Measurements from ENCODE around the gene CAPG.

DNA sequence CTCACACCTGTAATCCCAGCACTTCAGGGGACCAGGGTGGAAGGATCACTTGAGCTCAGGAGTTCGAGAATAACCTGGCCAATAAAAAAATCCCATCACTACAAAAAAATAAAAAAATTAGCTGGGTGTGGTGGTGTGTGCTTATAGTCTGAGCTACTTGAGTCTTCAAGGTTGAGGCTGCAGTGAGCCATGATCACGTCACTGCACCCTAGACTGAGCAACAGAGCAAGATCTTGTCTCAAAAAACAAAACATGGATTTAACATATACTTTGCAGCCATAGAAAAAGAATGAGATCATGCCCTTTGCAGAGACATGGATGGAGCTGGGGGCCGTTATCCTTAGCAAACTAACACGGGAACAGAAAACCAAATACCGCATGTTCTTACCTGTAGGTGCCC is 30.6 kb upstream of the CAPG start:
- TF ChIP-seq, protein P1, sequence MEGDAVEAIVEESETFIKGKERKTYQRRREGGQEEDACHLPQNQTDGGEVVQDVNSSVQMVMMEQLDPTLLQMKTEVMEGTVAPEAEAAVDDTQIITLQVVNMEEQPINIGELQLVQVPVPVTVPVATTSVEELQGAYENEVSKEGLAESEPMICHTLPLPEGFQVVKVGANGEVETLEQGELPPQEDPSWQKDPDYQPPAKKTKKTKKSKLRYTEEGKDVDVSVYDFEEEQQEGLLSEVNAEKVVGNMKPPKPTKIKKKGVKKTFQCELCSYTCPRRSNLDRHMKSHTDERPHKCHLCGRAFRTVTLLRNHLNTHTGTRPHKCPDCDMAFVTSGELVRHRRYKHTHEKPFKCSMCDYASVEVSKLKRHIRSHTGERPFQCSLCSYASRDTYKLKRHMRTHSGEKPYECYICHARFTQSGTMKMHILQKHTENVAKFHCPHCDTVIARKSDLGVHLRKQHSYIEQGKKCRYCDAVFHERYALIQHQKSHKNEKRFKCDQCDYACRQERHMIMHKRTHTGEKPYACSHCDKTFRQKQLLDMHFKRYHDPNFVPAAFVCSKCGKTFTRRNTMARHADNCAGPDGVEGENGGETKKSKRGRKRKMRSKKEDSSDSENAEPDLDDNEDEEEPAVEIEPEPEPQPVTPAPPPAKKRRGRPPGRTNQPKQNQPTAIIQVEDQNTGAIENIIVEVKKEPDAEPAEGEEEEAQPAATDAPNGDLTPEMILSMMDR (IDR thresholded peaks at IDR 0.05 in 2 of 3, conservative IDR thresholded peaks at IDR 0.05 in 1 of 3; ENCODE audit: insufficient read depth in 2 of 3, low read depth in 1 of 3, low read length in 3 of 3) = no peak
- TF ChIP-seq EZH2 (IDR thresholded peaks at IDR 0.05; ENCODE audit: borderline replicate concordance, low read depth, low read length) (no peak), POLR2A (conservative IDR thresholded peaks at IDR 0.05) (no peak), ZNF431 (CRISPR knock-in tag; IDR thresholded peaks at IDR 0.05) (no peak), ZFP30 (CRISPR knock-in tag; IDR thresholded peaks at IDR 0.05; ENCODE audit: borderline replicate concordance) (no peak), MECOM (CRISPR knock-in tag; IDR thresholded peaks at IDR 0.05) (no peak), KAT8 (IDR thresholded peaks at IDR 0.05; ENCODE audit: low read depth) (no peak), EP300 (IDR thresholded peaks at IDR 0.05; ENCODE audit: low read length) (no peak), EHMT2 (IDR thresholded peaks at IDR 0.05) (no peak), HDAC6 (IDR thresholded peaks at IDR 0.05; ENCODE audit: low read depth, low read length) (no peak), PRMT5 (CRISPR knock-in tag; IDR thresholded peaks at IDR 0.05) (no peak), ESRRB (CRISPR knock-in tag; IDR thresholded peaks at IDR 0.05; ENCODE audit: borderline replicate concordance) (no peak)
